A549 (cell line): ENCODE data around the gene NAA25. TPM values are rescaled to one million over a fixed set of nuclear protein-coding genes. Genes with fewer than 3 reads are reported as not detected.

Experiments used
- ATAC-seq, 2 experiments: fragments of 200-7000 bp in 1 of 2; fragments of >200 bp in 1 of 2; cut with Nextera tagmentation in 1 of 2; cut with Tn5 transposase in 1 of 2; 3 replicates each; pipeline versions ENCODE4 v1.8.0 to v1.9.1; 2018 to 2020; ENCODE audit warnings: mild to moderate bottlenecking in 1 of 2, moderate library complexity in 1 of 2
- CTCF ChIA-PET: fragments of 300-600 bp; sonication (Branson Sonifier 250); formaldehyde crosslinking; extraction: SDS; loops from one replicate; lab custom pipeline; 2021; ENCODE audit warnings: antibody characterized with exemption, inconsistent platforms; lab: Yijun Ruan, JAX
- POLR2A ChIA-PET: fragments of 350-600 bp; formaldehyde crosslinking; extraction: SDS; loops from one replicate; lab custom pipeline; 2021; ENCODE audit warnings: antibody characterized with exemption, inconsistent platforms; lab: Yijun Ruan, JAX
- DNase-seq, 2 experiments: peaks; one replicate each; pipeline versions ENCODE4 v3.0.0 to v3.0.0-alpha.2; 2011 to 2016; ENCODE audit warnings: low read depth in 1 of 2, low spot score in 1 of 2
- FAIRE-seq: peaks from 2 replicates; lab custom pipeline; 2011; peaks lifted over from hg19 to GRCh38; lab: Jason Lieb, UNC
- H3K27ac ChIP-seq, 2 experiments: fragments of >200 bp; sonication (Bioruptor Twin); formaldehyde crosslinking; 3 replicates each; pipeline ENCODE4 v1.5.1; 2016 to 2017
- H3K4me1 ChIP-seq: fragments of >200 bp; sonication (Bioruptor Twin); formaldehyde crosslinking; 3 replicates; pipeline ENCODE4 v1.6.1; 2016
- H3K4me2 ChIP-seq: fragments of >200 bp; sonication (Bioruptor Twin); formaldehyde crosslinking; 3 replicates; pipeline ENCODE4 v1.6.1; 2016
- H3K4me3 ChIP-seq: fragments of >200 bp; sonication (Bioruptor Twin); formaldehyde crosslinking; 3 replicates; pipeline ENCODE4 v1.5.1; 2016
- H3K9me3 ChIP-seq: fragments of >200 bp; sonication (Bioruptor Twin); formaldehyde crosslinking; 3 replicates; pipeline ENCODE4 v1.6.1; 2016
- CEBPB ChIP-seq, 2 experiments: fragments of >200 bp in 1 of 2; sonication (Bioruptor Twin) in 1 of 2; formaldehyde crosslinking in 1 of 2; IDR thresholded peaks; 2 replicates each; pipeline ENCODE4 v1.6.1; 2012 to 2016
- CHD4 ChIP-seq: fragments of 200-600 bp; sonication (generic); IDR thresholded peaks from 2 replicates; pipeline ENCODE4 v1.6.1; 2016; ENCODE audit warnings: antibody characterized with exemption, mild to moderate bottlenecking, borderline replicate concordance
- E2F6 ChIP-seq: IDR thresholded peaks from 2 replicates; pipeline ENCODE4 v1.6.1; 2012; ENCODE audit warnings: low read depth, borderline replicate concordance
- EP300 ChIP-seq, 2 experiments: fragments of >200 bp; sonication (Bioruptor Twin); formaldehyde crosslinking; IDR thresholded peaks; 2 replicates in 1 of 2; 3 replicates in 1 of 2; pipeline ENCODE4 v1.6.1; 2016 to 2017
- GATA3 ChIP-seq: IDR thresholded peaks from 2 replicates; pipeline ENCODE4 v1.6.1; 2012; ENCODE audit warnings: borderline replicate concordance
- HDAC2 ChIP-seq: fragments of 200-600 bp; sonication (generic); IDR thresholded peaks from 2 replicates; pipeline ENCODE4 v1.6.1; 2016
- HES2 ChIP-seq: fragments of >200 bp; sonication (Bioruptor Twin); formaldehyde crosslinking; IDR thresholded peaks from 2 replicates; pipeline ENCODE4 v1.6.1; 2016
- HMGXB4 ChIP-seq: fragments of 250-450 bp; sonication (Bioruptor Pico); IDR thresholded peaks from 2 replicates; pipeline ENCODE4 v1.5.0; 2021; ENCODE audit warnings: mild to moderate bottlenecking, moderate library complexity, borderline replicate concordance
- HOXA7 ChIP-seq: fragments of 250-450 bp; sonication (Bioruptor Pico); IDR thresholded peaks from 2 replicates; pipeline ENCODE4 v1.5.0; 2020; ENCODE audit warnings: mild to moderate bottlenecking, moderate library complexity
- HOXB5 ChIP-seq: fragments of 250-450 bp; sonication (Bioruptor Pico); IDR thresholded peaks from 2 replicates; pipeline ENCODE4 v1.5.0; 2020; ENCODE audit warnings: mild to moderate bottlenecking, moderate library complexity
- NFE2L2 ChIP-seq: fragments of 150-350 bp; conservative IDR thresholded peaks from 2 replicates; pipeline ENCODE4 v1.6.1; 2014; ENCODE audit warnings: low read length
- SREBF2 ChIP-seq: fragments of 450-650 bp; IDR thresholded peaks from 2 replicates; pipeline ENCODE4 v1.6.1; 2014; ENCODE audit warnings: mild to moderate bottlenecking, moderate library complexity
- TP53 ChIP-seq: fragments of 250-450 bp; sonication (Bioruptor Pico); IDR thresholded peaks from 2 replicates; pipeline ENCODE4 v1.5.0; 2021; ENCODE audit warnings: mild to moderate bottlenecking, moderate library complexity
- USF2 ChIP-seq: fragments of 450-650 bp; IDR thresholded peaks from 2 replicates; pipeline ENCODE4 v1.6.1; 2014; ENCODE audit warnings: antibody characterized with exemption
- ZFP36 ChIP-seq: fragments of 450-650 bp; IDR thresholded peaks from 2 replicates; pipeline ENCODE4 v1.6.1; 2014; ENCODE audit warnings: borderline replicate concordance; ENCODE audit not compliant: partially characterized antibody
- polyA plus RNA-seq, 4 experiments: library from polyadenylated mRNA; depleted of rRNA in 3 of 4; stranded (reverse); fragments of >200 nt; fragmentation: RNase III in 1 of 4; extraction: RNeasy Plus Mini Kit Qiagen cat#74134 plus additional on column Dnase treatment in 1 of 4; gene quantifications; 2 replicates in 3 of 4; 3 replicates in 1 of 4; pipeline ENCODE4 v1.2.3, GENCODE V29; 2011 to 2017
- small RNA-seq, 6 experiments: library from RNA; depleted of rRNA; stranded (forward); fragments of <200 nt; gene quantifications; one replicate each; pipeline ENCODE3, GENCODE V24; 2012

Gene NAA25
- polyA plus RNA-seq, 2 of the 4 experiments (the other 2 are of a cell fraction), result 21.3 to 41.4 TPM

GRCh38 chr12:111978545-111978944 is 130.0 kb downstream of the NAA25 start:
- no peaks in the 10 kb centered on the region for H3K9me3 ChIP-seq
- ChIA-PET CTCF (interaction anchor here (1.1 kb wide), 1 partner anchor 33 kb away, joined by 3 read pairs; no protein-coding TSS in a partner anchor), POLR2A (no interaction called here)
- FAIRE-seq (no peak), ATAC-seq (no peak), DNase-seq (no peak)
- TF ChIP-seq NFE2L2 (no peak), ZFP36 (no peak), USF2 (no peak), HDAC2 (no peak), E2F6 (no peak), GATA3 (no peak)
- no peak overlapping the region for H3K4me3 ChIP-seq
- peaks cover 10% of the 10 kb centered on the region; the same call in 1 of the 3 replicates for H3K4me1 ChIP-seq
- no peak overlapping the region for H3K27ac ChIP-seq
- no peak overlapping the region for H3K4me2 ChIP-seq

- FAIRE-seq, result no peak
Observed at GRCh38 chr12:111976860-111977259, 131.7 kb downstream of the NAA25 start.

More at GRCh38 chr12:111976860-111977259, 131.7 kb downstream of the NAA25 start:
- Histone ChIP-seq H3K4me2 (no peak overlapping the region), H3K27ac (no peak overlapping the region), H3K9me3 (no peaks in the 10 kb centered on the region), H3K4me1 (peaks cover 10% of the 10 kb centered on the region; the same call in 1 of the 3 replicates), H3K4me3 (no peak overlapping the region)
- POLR2A ChIA-PET, result no interaction called here
- no peak for TF ChIP-seq HMGXB4 (CRISPR knock-in tag)
- TF ChIP-seq HOXB5 (CRISPR knock-in tag), result no peak
- no peak for TF ChIP-seq TP53 (CRISPR knock-in tag)
- no peak for TF ChIP-seq EP300 (IDR thresholded peaks at IDR 0.05)
- no peak for TF ChIP-seq SREBF2
- no peak for TF ChIP-seq HES2
- TF ChIP-seq CEBPB (IDR thresholded peaks at IDR 0.05), result no peak
- no peak for TF ChIP-seq CHD4
- TF ChIP-seq HOXA7 (CRISPR knock-in tag), result no peak
- CTCF ChIA-PET, result interaction anchor here (1.4 kb wide), 1 partner anchor 36 kb away, joined by 3 read pairs; the partner anchor contains the start of genes ERP29 and TMEM116
- DNase-seq (no peak), ATAC-seq (no peak)

Small RNAs within 50 kb of the gene (small RNA-seq; reads per million reads assigned to genes)
- gene AC004024.1 (0 reads per million in 6 experiments), gene MIR3657 (0 to 4.9 (median 1.4) reads per million in 6 experiments), gene RF00019 (0 reads per million in 6 experiments)

Other genes with a start within 250 kb of the NAA25 start
- 22.4 and 25.3 TPM in 2 replicates for gene TMEM116, start 95.6 kb downstream of the NAA25 start, polyA plus RNA-seq (2011; rRNA removed)
- 10.6 to 11.6 TPM (median 11.0 TPM) in 3 replicates for gene TMEM116, start 95.6 kb downstream of the NAA25 start, polyA plus RNA-seq (2017; fragmentation: RNase III; extraction: RNeasy Plus Mini Kit Qiagen cat#74134 plus additional on column Dnase treatment)
- gene ERP29, start 95.4 kb downstream of the NAA25 start, polyA plus RNA-seq (2011; rRNA removed), result 87.3 and 115 TPM in 2 replicates
- 138 to 161 TPM (median 157 TPM) in 3 replicates for gene ERP29, start 95.4 kb downstream of the NAA25 start, polyA plus RNA-seq (2017; fragmentation: RNase III; extraction: RNeasy Plus Mini Kit Qiagen cat#74134 plus additional on column Dnase treatment)
- gene TRAFD1, start 16.8 kb upstream of the NAA25 start, polyA plus RNA-seq (2011; rRNA removed), result 23.3 and 33.1 TPM in 2 replicates
- 30.2 to 44.1 TPM (median 41.1 TPM) in 3 replicates for gene TRAFD1, start 16.8 kb upstream of the NAA25 start, polyA plus RNA-seq (2017; fragmentation: RNase III; extraction: RNeasy Plus Mini Kit Qiagen cat#74134 plus additional on column Dnase treatment)